K562 (cell line): ENCODE data around the gene TMEM131. TPM values are rescaled to one million over a fixed set of nuclear protein-coding genes. Genes with fewer than 3 reads are reported as not detected.
A peak's percentile ranks its signal among the peaks of the same experiment; 100 is the strongest.

Experiments used
- ILK ChIP-seq: fragments of 450-650 bp; IDR thresholded peaks from 2 replicates; pipeline ENCODE4 v1.6.1; 2016; ENCODE audit warnings: missing genetic modification characterization, low read depth, mild to moderate bottlenecking, missing compliant biosample characterization, moderate library complexity, borderline replicate concordance
- LCOR ChIP-seq: sonication (generic); formaldehyde crosslinking; IDR thresholded peaks from 2 replicates; pipeline ENCODE4 v1.8.0; 2022; ENCODE audit warnings: mild to moderate bottlenecking, missing genetic modification reagents
- MYC ChIP-seq, 2 experiments: fragments of 250-450 bp in 1 of 2; sonication (Bioruptor Pico) in 1 of 2; IDR thresholded peaks; 2 replicates each; pipeline versions ENCODE4 v1.5.1 to v1.6.1; 2012 to 2021; ENCODE audit warnings: low read depth in 2 of 2, borderline replicate concordance in 1 of 2, improper control_type of control experiment in 1 of 2, low read length in 1 of 2, mild to moderate bottlenecking in 1 of 2, moderate library complexity in 1 of 2
- SETDB1 ChIP-seq: IDR thresholded peaks from one replicate; pipeline ENCODE4 v1.6.1; 2012; ENCODE audit warnings: low read length, control low read depth, inconsistent platforms
- SMAD4 ChIP-seq: fragments of 250-450 bp; sonication (Bioruptor Pico); conservative IDR thresholded peaks from 2 replicates; pipeline ENCODE4 v1.8.0; 2021; ENCODE audit warnings: inconsistent platforms, mild to moderate bottlenecking, moderate library complexity
- ZNF316 ChIP-seq: fragments of 450-650 bp; IDR thresholded peaks from 2 replicates; pipeline ENCODE4 v1.6.1; 2016
- polyA plus RNA-seq, 8 experiments: library from polyadenylated mRNA; depleted of rRNA in 4 of 8; stranded (reverse) in 5 of 8; unstranded in 3 of 8; fragments of >200 nt; fragmentation: Nextera tagmentation in 2 of 8; fragmentation: Illumina TruSeq in 1 of 8; extraction: Ambion mirVana in 2 of 8; extraction: Trizol in 1 of 8; gene quantifications; 2 replicates each; pipeline versions ENCODE4 v1.2.1 to v1.2.3, GENCODE V29; 2011 to 2014; ENCODE audit warnings: inconsistent platforms in 1 of 8, missing spikeins in 1 of 8
- total RNA-seq, 7 experiments: library from RNA; depleted of rRNA in 6 of 7; stranded (reverse); fragments of >200 nt in 6 of 7; fragmentation: Illumina TruSeq in 2 of 7; extraction: Trizol in 2 of 7; gene quantifications; 2 replicates each; pipeline versions ENCODE4 v1.2.1 to v1.2.3, GENCODE V29; 2011 to 2021; ENCODE audit warnings: low replicate concordance in 1 of 7
- TF ChIP-seq, protein P1 (sequence below): fragments of 250-450 bp; sonication (Bioruptor Pico); IDR thresholded peaks from 2 replicates; pipeline ENCODE4 v1.5.0; 2022; ENCODE audit warnings: mild to moderate bottlenecking
- TF ChIP-seq, protein P2 (sequence below): sonication (generic); formaldehyde crosslinking; IDR thresholded peaks from 2 replicates; pipeline ENCODE4 v1.8.0; 2022; ENCODE audit warnings: missing genetic modification reagents, mild to moderate bottlenecking, moderate library complexity, borderline replicate concordance
- TF ChIP-seq, protein P3 (sequence below): fragments of 450-650 bp; formaldehyde crosslinking; IDR thresholded peaks from 2 replicates; pipeline ENCODE4 v1.4.0; 2020; ENCODE audit warnings: mild to moderate bottlenecking
- TF ChIP-seq, protein P4 (sequence below): fragments of 450-650 bp; IDR thresholded peaks from 2 replicates; pipeline ENCODE4 v1.6.1; 2016; ENCODE audit warnings: mild to moderate bottlenecking
- TF ChIP-seq, protein P5 (sequence below): sonication (generic); formaldehyde crosslinking; IDR thresholded peaks from 2 replicates; pipeline ENCODE4 v1.8.1; 2023; ENCODE audit warnings: mild to moderate bottlenecking, missing genetic modification reagents
- TF ChIP-seq, protein P6 (sequence below): fragments of 450-650 bp; formaldehyde crosslinking; IDR thresholded peaks from 2 replicates; pipeline ENCODE4 v1.4.0; 2022; ENCODE audit warnings: missing genetic modification characterization
- TF ChIP-seq, protein P7 (sequence below): IDR thresholded peaks from 3 replicates; pipeline ENCODE4 v1.6.1; 2011; ENCODE audit warnings: borderline replicate concordance, mild to moderate bottlenecking; ENCODE audit not compliant: insufficient read length, insufficient read depth
- TF ChIP-seq, protein P8 (sequence below): conservative IDR thresholded peaks from 2 replicates; pipeline ENCODE4 v1.6.1; 2011; ENCODE audit warnings: low read depth, mild to moderate bottlenecking, low read length; ENCODE audit not compliant: control insufficient read depth

TMEM131 gene
- total and polyA plus RNA-seq, 9 of the 15 experiments (the other 6 are each of a cell fraction or from before 2014, with no cell fraction given) = 2.5 to 21.1 (median 12.4) TPM

DNA sequence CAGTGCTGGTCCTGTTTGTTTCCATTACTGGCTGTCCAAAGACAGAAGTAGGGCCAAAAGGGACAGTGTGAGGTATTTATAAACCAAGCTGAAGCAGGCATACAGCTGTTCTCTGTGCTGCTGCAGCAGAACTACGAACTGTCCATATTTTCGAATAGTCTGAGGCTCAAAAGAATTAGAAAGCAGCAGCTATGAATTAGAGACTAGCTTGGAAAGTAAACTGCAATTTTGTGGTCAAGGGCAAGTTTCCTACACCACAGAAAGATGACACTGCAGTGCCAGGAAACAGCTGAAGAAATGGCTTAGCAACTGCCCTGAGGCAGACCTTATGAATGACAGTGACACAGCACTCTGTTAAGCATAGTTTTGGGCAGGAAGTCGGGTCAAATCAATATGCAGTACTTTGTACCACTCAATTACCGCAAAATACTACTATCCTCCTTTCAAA is 125.3 kb downstream of the TMEM131 start (continued):
- TF ChIP-seq, protein P1, sequence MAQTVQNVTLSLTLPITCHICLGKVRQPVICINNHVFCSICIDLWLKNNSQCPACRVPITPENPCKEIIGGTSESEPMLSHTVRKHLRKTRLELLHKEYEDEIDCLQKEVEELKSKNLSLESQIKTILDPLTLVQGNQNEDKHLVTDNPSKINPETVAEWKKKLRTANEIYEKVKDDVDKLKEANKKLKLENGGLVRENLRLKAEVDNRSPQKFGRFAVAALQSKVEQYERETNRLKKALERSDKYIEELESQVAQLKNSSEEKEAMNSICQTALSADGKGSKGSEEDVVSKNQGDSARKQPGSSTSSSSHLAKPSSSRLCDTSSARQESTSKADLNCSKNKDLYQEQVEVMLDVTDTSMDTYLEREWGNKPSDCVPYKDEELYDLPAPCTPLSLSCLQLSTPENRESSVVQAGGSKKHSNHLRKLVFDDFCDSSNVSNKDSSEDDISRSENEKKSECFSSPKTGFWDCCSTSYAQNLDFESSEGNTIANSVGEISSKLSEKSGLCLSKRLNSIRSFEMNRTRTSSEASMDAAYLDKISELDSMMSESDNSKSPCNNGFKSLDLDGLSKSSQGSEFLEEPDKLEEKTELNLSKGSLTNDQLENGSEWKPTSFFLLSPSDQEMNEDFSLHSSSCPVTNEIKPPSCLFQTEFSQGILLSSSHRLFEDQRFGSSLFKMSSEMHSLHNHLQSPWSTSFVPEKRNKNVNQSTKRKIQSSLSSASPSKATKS (CRISPR knock-in tag) = no peak
- no peak for TF ChIP-seq SETDB1
- TF ChIP-seq LCOR (CRISPR knock-in tag) = no peak
- TF ChIP-seq, protein P2, sequence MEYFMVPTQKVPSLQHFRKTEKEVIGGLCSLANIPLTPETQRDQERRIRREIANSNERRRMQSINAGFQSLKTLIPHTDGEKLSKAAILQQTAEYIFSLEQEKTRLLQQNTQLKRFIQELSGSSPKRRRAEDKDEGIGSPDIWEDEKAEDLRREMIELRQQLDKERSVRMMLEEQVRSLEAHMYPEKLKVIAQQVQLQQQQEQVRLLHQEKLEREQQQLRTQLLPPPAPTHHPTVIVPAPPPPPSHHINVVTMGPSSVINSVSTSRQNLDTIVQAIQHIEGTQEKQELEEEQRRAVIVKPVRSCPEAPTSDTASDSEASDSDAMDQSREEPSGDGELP (CRISPR knock-in tag) = peak; percentile 54; the same call in 1 of the 2 replicates
- TF ChIP-seq SMAD4 (CRISPR knock-in tag) = no peak
- peak; percentile 72 for TF ChIP-seq ZNF316
- TF ChIP-seq, protein P3, sequence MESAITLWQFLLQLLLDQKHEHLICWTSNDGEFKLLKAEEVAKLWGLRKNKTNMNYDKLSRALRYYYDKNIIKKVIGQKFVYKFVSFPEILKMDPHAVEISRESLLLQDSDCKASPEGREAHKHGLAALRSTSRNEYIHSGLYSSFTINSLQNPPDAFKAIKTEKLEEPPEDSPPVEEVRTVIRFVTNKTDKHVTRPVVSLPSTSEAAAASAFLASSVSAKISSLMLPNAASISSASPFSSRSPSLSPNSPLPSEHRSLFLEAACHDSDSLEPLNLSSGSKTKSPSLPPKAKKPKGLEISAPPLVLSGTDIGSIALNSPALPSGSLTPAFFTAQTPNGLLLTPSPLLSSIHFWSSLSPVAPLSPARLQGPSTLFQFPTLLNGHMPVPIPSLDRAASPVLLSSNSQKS (CRISPR knock-in tag) = no peak
- TF ChIP-seq, protein P4, sequence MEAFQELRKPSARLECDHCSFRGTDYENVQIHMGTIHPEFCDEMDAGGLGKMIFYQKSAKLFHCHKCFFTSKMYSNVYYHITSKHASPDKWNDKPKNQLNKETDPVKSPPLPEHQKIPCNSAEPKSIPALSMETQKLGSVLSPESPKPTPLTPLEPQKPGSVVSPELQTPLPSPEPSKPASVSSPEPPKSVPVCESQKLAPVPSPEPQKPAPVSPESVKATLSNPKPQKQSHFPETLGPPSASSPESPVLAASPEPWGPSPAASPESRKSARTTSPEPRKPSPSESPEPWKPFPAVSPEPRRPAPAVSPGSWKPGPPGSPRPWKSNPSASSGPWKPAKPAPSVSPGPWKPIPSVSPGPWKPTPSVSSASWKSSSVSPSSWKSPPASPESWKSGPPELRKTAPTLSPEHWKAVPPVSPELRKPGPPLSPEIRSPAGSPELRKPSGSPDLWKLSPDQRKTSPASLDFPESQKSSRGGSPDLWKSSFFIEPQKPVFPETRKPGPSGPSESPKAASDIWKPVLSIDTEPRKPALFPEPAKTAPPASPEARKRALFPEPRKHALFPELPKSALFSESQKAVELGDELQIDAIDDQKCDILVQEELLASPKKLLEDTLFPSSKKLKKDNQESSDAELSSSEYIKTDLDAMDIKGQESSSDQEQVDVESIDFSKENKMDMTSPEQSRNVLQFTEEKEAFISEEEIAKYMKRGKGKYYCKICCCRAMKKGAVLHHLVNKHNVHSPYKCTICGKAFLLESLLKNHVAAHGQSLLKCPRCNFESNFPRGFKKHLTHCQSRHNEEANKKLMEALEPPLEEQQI = no peak
- TF ChIP-seq, protein P5, sequence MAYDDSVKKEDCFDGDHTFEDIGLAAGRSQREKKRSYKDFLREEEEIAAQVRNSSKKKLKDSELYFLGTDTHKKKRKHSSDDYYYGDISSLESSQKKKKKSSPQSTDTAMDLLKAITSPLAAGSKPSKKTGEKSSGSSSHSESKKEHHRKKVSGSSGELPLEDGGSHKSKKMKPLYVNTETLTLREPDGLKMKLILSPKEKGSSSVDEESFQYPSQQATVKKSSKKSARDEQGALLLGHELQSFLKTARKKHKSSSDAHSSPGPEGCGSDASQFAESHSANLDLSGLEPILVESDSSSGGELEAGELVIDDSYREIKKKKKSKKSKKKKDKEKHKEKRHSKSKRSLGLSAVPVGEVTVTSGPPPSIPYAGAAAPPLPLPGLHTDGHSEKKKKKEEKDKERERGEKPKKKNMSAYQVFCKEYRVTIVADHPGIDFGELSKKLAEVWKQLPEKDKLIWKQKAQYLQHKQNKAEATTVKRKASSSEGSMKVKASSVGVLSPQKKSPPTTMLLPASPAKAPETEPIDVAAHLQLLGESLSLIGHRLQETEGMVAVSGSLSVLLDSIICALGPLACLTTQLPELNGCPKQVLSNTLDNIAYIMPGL = no peak
- TF ChIP-seq, protein P6, sequence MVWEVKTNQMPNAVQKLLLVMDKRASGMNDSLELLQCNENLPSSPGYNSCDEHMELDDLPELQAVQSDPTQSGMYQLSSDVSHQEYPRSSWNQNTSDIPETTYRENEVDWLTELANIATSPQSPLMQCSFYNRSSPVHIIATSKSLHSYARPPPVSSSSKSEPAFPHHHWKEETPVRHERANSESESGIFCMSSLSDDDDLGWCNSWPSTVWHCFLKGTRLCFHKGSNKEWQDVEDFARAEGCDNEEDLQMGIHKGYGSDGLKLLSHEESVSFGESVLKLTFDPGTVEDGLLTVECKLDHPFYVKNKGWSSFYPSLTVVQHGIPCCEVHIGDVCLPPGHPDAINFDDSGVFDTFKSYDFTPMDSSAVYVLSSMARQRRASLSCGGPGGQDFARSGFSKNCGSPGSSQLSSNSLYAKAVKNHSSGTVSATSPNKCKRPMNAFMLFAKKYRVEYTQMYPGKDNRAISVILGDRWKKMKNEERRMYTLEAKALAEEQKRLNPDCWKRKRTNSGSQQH = no peak
- no peak for TF ChIP-seq ILK (tag)
- TF ChIP-seq MYC (IDR thresholded peaks at IDR 0.05; ENCODE audit: low read depth, low read length) = no peak
- TF ChIP-seq MYC (CRISPR knock-in tag; IDR thresholded peaks at IDR 0.05; ENCODE audit: borderline replicate concordance, low read depth) = no peak
- TF ChIP-seq, protein P7, sequence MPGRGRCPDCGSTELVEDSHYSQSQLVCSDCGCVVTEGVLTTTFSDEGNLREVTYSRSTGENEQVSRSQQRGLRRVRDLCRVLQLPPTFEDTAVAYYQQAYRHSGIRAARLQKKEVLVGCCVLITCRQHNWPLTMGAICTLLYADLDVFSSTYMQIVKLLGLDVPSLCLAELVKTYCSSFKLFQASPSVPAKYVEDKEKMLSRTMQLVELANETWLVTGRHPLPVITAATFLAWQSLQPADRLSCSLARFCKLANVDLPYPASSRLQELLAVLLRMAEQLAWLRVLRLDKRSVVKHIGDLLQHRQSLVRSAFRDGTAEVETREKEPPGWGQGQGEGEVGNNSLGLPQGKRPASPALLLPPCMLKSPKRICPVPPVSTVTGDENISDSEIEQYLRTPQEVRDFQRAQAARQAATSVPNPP = no peak
- TF ChIP-seq, protein P8, sequence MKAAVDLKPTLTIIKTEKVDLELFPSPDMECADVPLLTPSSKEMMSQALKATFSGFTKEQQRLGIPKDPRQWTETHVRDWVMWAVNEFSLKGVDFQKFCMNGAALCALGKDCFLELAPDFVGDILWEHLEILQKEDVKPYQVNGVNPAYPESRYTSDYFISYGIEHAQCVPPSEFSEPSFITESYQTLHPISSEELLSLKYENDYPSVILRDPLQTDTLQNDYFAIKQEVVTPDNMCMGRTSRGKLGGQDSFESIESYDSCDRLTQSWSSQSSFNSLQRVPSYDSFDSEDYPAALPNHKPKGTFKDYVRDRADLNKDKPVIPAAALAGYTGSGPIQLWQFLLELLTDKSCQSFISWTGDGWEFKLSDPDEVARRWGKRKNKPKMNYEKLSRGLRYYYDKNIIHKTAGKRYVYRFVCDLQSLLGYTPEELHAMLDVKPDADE = no peak
